Progenitor cell of endocrine pancreas (in vitro differentiated cells): ENCODE measurements around the gene IL9R. TPM values are rescaled to one million over a fixed set of nuclear protein-coding genes. Genes with fewer than 3 reads are reported as not detected.
"Not testable (repeated sequence)": the region's sequence is repeated elsewhere in the genome, so short reads cannot be mapped to it uniquely, and the experiment has no call there.

Experiments used
- DNase-seq: peaks from one replicate; pipeline ENCODE4 v3.0.0; 2021; ENCODE audit warnings: low spot score; ENCODE audit not compliant: unreplicated experiment
- H3K27ac Mint-ChIP-seq: 2 replicates; pipeline ENCODE4 v1.8.0; 2021; ENCODE audit warnings: mild to moderate bottlenecking, moderate library complexity, mixed read lengths
- H3K27me3 Mint-ChIP-seq: 2 replicates; pipeline ENCODE4 v1.8.0; 2021; ENCODE audit warnings: mixed read lengths
- H3K36me3 Mint-ChIP-seq: 2 replicates; pipeline ENCODE4 v1.8.0; 2022; ENCODE audit warnings: mixed read lengths; ENCODE audit not compliant: insufficient read depth
- H3K4me1 Mint-ChIP-seq: 2 replicates; pipeline ENCODE4 v1.8.0; 2021; ENCODE audit warnings: low read depth, mixed read lengths
- H3K4me3 Mint-ChIP-seq: 2 replicates; pipeline ENCODE4 v1.8.0; 2021; ENCODE audit warnings: low read depth, mild to moderate bottlenecking, moderate library complexity, mixed read lengths
- H3K9me3 Mint-ChIP-seq: 2 replicates; pipeline ENCODE4 v1.8.0; 2021; ENCODE audit warnings: low read depth, mixed read lengths
- total RNA-seq: library from RNA; stranded (reverse); gene quantifications from 2 replicates; pipeline ENCODE4 v1.2.1, GENCODE V29; 2021
- TF ChIP-seq, protein P1 (sequence below): fragments of 200-600 bp; sonication (generic); IDR thresholded peaks from one replicate; pipeline ENCODE4 v1.5.0; 2021; ENCODE audit warnings: antibody characterized with exemption, mild to moderate bottlenecking; ENCODE audit not compliant: unreplicated experiment

IL9R gene
- total RNA-seq, 1 donor from 2014 or later, result not detected

DNA sequence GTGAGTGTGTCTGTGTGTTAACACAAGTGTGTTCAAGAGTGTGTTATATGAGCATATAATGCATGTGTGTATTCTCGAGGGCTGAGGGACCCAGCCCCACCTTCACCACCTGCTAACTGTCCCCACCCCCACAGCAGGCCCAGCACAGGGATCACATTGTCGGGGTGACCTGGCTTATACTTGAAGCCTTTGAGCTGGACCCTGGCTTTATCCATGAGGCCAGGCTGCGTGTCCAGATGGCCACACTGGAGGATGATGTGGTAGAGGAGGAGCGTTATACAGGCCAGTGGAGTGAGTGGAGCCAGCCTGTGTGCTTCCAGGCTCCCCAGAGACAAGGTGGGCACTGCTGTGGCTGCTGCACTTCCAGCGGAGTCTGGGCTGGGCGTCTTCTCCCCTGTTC, 7.6 kb downstream of the IL9R start:
- DNase-seq, result no peak
- H3K27ac Mint-ChIP-seq, result no peak overlapping the region
- TF ChIP-seq, protein P1, sequence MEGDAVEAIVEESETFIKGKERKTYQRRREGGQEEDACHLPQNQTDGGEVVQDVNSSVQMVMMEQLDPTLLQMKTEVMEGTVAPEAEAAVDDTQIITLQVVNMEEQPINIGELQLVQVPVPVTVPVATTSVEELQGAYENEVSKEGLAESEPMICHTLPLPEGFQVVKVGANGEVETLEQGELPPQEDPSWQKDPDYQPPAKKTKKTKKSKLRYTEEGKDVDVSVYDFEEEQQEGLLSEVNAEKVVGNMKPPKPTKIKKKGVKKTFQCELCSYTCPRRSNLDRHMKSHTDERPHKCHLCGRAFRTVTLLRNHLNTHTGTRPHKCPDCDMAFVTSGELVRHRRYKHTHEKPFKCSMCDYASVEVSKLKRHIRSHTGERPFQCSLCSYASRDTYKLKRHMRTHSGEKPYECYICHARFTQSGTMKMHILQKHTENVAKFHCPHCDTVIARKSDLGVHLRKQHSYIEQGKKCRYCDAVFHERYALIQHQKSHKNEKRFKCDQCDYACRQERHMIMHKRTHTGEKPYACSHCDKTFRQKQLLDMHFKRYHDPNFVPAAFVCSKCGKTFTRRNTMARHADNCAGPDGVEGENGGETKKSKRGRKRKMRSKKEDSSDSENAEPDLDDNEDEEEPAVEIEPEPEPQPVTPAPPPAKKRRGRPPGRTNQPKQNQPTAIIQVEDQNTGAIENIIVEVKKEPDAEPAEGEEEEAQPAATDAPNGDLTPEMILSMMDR, result no peak
- H3K36me3 Mint-ChIP-seq, result no peaks in the 10 kb centered on the region
- no peaks in the 10 kb centered on the region for H3K4me1 Mint-ChIP-seq
- no peak overlapping the region for H3K4me3 Mint-ChIP-seq
- H3K9me3 Mint-ChIP-seq, result peaks cover 5% of the 10 kb centered on the region
- no peaks in the 10 kb centered on the region for H3K27me3 Mint-ChIP-seq

DNA sequence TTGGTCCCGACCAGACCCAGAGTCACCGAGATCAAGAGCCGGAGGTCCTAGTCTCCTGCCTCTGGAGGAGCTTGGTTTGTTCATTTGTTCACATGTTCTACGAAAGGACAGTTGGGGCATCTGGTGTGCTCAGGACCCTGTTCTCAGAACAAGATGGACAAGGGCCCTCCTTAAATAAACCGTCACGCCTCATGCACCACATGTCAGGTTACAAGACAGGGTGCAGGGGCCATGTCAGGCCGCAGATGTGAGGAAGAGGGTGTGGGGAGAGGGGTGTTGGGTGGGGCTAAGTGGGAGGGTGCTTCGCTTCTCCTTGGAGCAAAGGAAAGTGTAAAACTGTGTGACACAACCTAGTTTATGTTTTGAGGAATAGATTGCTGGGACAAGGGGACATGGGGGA, 9.0 kb downstream of the IL9R start:
- H3K27ac Mint-ChIP-seq, H3K27me3 Mint-ChIP-seq, H3K4me3 Mint-ChIP-seq, H3K36me3 Mint-ChIP-seq, H3K4me1 Mint-ChIP-seq, H3K9me3 Mint-ChIP-seq, DNase-seq: not testable (repeated sequence)

DNA sequence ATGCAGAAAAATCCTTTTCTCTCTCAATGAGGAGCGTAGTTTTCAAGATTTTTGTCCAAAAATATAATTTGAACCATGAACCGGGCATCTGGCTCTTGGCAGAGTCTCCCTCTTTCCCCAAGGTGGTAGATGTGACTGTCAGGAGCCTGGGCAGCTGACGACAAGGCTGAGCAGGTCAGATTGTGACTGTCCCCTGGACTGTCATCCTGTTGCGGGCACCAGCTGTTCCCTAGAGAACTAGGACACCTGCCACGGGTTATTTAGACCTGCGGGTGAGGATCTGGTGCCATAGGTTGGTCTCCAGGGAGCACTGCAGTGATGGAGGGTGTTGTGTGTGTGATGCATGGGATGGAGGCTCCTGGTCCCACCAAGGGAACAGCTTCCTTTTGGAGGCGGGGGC, 10.9 kb downstream of the IL9R start:
- DNase-seq, H3K4me3 Mint-ChIP-seq, H3K27me3 Mint-ChIP-seq, H3K4me1 Mint-ChIP-seq, H3K27ac Mint-ChIP-seq, H3K36me3 Mint-ChIP-seq, H3K9me3 Mint-ChIP-seq: not testable (repeated sequence)

DNA sequence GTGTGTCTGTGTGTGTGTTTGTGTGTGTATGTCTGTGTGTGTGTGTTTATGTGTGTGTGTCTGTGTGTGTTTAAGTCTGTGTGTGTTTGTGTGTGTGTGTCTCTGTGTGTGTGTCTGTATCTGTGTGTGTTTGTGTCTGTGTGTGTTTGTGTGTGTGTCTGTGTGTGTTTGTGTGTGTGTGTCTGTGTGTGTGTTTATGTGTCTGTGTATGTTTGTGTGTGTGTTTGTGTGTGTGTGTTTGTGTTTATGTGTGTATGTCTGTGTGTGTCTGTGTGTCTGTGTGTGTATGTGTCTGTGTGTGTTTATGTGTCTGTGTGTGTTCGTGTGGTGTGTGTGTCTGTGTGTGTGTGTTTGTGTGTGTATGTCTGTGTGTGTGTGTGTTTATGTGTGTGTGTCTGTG, 11.4 kb downstream of the IL9R start:
- no peak for DNase-seq
- Mint-ChIP-seq H3K4me3 (no peak overlapping the region), H3K36me3 (no peaks in the 10 kb centered on the region), H3K4me1 (no peaks in the 10 kb centered on the region), H3K9me3 (peaks cover 5% of the 10 kb centered on the region), H3K27me3 (no peaks in the 10 kb centered on the region), H3K27ac (no peak overlapping the region)
- TF ChIP-seq, protein P1, result no peak

DNA sequence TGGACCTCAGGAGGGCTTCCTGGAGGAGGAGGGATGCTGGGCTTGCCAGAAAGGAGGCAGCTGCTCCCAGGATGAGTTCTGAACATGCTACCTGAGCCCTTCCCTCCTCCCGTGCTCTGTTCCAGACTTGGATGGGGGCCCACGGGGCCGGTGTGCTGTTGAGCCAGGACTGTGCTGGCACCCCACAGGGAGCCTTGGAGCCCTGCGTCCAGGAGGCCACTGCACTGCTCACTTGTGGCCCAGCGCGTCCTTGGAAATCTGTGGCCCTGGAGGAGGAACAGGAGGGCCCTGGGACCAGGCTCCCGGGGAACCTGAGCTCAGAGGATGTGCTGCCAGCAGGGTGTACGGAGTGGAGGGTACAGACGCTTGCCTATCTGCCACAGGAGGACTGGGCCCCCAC, 12.2 kb downstream of the IL9R start:
- H3K4me3 Mint-ChIP-seq, H3K27me3 Mint-ChIP-seq, H3K36me3 Mint-ChIP-seq, DNase-seq, H3K9me3 Mint-ChIP-seq, H3K4me1 Mint-ChIP-seq, H3K27ac Mint-ChIP-seq: not testable (repeated sequence)

DNA sequence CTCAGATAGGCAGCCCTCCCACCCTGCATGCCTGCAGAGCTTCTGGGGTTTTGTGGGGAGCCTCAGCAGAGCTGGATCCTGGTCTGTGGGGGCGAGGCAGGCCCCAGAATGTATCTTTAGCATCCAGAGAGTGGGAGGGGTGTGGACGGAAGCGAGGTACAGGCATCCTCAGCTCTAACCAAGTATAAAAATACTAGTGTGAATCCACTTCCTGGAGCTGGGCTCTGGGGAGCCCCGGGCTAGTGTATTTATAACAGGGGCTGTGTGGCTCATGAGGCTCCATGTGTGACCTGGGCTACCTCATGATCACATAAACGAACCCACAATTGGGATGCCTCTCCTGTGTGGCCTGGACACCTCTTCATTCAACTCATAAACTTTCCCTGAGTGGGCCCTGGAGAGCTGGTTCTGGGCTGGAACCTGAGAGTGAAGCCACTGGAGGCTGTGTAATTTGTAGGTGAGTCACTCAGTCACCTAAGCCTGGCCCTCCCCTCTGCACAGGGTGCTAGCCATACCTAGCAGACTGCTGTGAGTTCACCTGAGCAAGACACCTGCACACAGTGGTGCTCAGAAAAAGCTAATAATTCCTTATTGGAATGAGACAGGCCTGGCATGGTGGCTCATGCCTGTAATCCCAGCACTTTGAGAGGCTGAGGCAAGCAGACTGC, 15.9 kb downstream of the IL9R start:
- not testable (repeated sequence) for H3K27me3 Mint-ChIP-seq, H3K9me3 Mint-ChIP-seq, H3K4me1 Mint-ChIP-seq, H3K4me3 Mint-ChIP-seq, DNase-seq, H3K27ac Mint-ChIP-seq, H3K36me3 Mint-ChIP-seq

DNA sequence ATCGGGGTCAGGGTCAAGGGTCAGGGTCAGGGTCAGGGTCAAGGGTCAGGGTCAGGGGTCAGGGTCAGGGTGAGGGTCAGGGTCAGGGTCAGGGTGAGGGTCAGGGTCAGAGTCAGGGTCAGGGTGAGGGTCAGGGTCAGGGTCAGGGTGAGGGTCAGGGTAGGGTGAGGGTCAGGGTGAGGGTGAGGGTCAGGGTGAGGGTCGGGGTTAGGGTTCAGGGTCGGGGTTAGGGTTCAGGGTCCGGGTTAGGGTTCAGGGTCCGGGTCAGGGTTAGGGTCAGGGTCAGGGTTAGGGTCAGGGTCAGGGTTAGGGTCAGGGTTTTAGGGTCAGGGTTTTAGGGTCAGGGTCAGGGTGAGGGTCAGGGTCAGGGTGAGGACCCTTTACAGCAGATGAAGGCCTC, 22.4 kb downstream of the IL9R start:
- H3K36me3 Mint-ChIP-seq, H3K4me3 Mint-ChIP-seq, DNase-seq, H3K9me3 Mint-ChIP-seq, H3K27ac Mint-ChIP-seq, H3K4me1 Mint-ChIP-seq, H3K27me3 Mint-ChIP-seq: not testable (repeated sequence)

DNA sequence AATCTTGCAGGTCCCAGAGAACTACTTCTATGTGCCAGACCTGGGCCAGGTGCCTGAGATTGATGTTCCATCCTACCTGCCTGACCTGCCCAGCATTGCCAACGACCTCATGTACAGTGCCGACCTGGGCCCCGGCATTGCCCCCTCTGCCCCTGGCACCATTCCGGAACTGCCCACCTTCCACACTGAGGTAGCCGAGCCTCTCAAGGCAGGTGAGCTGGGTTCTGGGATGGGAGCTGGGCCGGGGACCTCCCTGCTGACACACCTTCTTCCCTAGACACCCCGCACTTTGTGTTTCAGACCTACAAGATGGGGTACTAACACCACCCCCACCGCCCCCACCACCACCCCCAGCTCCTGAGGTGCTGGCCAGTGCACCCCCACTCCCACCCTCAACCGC, 25.5 kb downstream of the IL9R start:
- not testable (repeated sequence) for H3K36me3 Mint-ChIP-seq, H3K4me3 Mint-ChIP-seq, H3K9me3 Mint-ChIP-seq, H3K27ac Mint-ChIP-seq, H3K4me1 Mint-ChIP-seq, H3K27me3 Mint-ChIP-seq, DNase-seq

DNA sequence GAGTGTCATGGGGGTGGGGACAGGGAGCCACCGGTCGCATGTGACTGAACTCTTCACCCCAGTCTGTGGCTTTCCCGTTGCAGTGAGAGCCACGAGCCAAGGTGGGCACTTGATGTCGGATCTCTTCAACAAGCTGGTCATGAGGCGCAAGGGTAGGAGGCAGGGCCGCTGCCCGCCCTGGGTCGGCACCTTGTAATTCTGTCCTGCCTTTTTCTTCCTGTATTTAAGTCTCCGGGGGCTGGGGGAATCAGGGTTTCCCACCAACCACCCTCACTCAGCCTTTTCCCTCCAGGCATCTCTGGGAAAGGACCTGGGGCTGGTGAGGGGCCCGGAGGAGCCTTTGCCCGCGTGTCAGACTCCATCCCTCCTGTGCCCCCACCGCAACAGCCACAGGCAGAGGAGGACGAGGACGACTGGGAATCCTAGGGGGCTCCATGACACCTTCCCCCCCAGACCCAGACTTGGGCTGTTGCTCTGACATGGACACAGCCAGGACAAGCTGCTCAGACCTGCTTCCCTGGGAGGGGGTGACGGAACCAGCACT, 27.5 kb downstream of the IL9R start:
- not testable (repeated sequence) for H3K36me3 Mint-ChIP-seq, H3K9me3 Mint-ChIP-seq, H3K27ac Mint-ChIP-seq, H3K27me3 Mint-ChIP-seq, DNase-seq, H3K4me3 Mint-ChIP-seq, H3K4me1 Mint-ChIP-seq

DNA sequence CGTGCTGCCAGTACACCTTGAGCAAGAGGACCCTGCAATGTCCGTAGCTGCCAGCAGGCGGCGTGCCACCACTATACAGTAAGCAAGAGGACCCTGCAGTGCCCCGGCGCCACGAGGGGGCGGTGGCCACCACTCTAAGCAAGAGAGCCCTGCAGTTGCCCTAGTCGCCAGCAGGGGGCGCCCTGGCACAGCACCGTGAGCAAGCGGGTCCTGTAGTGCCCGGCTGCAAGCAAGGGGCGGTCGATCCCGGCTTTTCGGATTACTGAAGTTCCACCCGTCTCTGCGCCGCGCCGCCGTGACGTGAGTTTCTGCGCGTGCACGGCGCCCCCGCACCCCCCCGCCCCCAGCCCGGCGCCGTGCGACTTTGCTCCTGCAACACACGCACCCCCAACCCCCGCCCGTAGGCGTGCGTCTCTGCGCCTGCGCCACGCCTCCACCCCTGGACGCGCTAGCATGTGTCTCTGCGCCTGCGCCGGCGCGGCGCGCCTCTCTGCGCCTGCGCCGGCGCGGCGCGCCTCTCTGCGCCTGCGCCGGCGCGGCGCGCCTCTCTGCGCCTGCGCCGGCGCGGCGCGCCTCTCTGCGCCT, 31.2 kb downstream of the IL9R start:
- not testable (repeated sequence) for H3K36me3 Mint-ChIP-seq, H3K4me1 Mint-ChIP-seq, DNase-seq, H3K9me3 Mint-ChIP-seq, H3K4me3 Mint-ChIP-seq, H3K27me3 Mint-ChIP-seq, H3K27ac Mint-ChIP-seq

DNA sequence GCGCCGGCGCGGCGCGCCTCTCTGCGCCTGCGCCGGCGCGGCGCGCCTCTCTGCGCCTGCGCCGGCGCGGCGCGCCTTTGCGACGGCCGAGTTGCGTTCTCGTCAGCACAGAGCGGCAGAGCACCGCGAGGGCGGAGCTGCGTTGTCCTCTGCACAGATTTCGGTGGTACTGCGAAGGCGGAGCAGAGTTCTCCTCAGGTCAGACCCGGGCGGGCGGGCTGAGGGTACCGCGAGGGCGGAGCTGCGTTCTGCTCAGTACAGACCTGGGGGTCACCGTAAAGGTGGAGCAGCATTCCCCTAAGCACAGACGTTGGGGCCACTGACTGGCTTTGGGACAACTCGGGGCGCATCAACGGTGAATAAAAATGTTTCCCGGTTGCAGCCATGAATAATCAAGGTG, 31.8 kb downstream of the IL9R start:
- H3K4me1 Mint-ChIP-seq, H3K27ac Mint-ChIP-seq, H3K27me3 Mint-ChIP-seq, H3K9me3 Mint-ChIP-seq, H3K36me3 Mint-ChIP-seq, DNase-seq, H3K4me3 Mint-ChIP-seq: not testable (repeated sequence)
